HG03025 (cell line): ENCODE measurements around the gene DIP2C.
"Not testable (repeated sequence)": the region's sequence is repeated elsewhere in the genome, so short reads cannot be mapped to it uniquely, and the experiment has no call there.

Experiments
- ATAC-seq: cut with Tn5 transposase; IDR thresholded peaks from one replicate; pipeline ENCODE4 v1.9.1; 2021; ENCODE audit warnings: mild to moderate bottlenecking, moderate library complexity; ENCODE audit not compliant: unreplicated experiment, low FRiP score

Gene DIP2C

GRCh38 chr10:697097-697875, 7.8 kb upstream of the DIP2C start:
- no peak for ATAC-seq

GRCh38 chr10:695396-695795, 5.9 kb upstream of the DIP2C start:
- ATAC-seq: no peak

DNA sequence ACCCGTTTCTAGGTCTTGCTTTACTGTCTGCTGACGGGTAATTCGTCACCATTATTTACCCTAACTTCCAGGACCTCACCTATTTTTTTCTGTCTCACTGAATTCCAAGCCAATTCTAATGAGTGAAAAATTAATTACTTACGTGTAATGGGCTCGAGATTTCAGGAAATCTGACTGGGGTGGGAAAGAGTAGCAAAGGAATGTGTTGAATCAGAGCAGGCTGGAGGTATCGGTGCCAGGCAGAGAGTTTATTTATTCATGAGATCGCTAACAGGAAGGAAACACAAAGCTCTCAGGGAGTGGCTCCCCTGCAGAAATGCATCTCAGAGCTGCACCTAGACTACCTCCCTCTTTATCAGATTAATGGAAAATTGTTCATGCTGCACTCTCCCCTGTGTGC, 4.0 kb upstream of the DIP2C start:
- ATAC-seq: no peak

- no peak for ATAC-seq
Measured at GRCh38 chr10:692682-693351, 3.3 kb upstream of the DIP2C start.

DNA sequence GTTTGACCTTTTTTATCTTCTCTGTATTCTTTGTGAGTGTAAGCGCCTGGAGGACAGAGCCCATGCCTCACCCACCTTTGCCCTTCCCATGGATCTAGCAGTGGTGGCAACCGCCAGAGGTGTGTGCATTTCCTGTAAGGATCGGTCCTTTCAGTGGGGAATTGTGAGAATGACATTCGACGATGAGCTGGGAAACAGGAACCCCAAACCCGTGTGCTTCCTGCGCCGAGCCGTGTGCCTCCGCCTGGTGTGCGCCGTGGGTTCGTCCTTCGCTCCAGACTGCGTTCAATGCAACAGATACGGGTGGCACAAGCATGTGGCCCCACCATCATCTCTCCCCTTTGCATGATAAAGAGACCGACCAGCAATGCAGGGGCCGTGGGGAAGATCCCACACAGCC, 1.7 kb upstream of the DIP2C start:
- no peak for ATAC-seq

GRCh38 chr10:690372-691161, 1.1 kb upstream of the DIP2C start:
- no peak for ATAC-seq

DNA sequence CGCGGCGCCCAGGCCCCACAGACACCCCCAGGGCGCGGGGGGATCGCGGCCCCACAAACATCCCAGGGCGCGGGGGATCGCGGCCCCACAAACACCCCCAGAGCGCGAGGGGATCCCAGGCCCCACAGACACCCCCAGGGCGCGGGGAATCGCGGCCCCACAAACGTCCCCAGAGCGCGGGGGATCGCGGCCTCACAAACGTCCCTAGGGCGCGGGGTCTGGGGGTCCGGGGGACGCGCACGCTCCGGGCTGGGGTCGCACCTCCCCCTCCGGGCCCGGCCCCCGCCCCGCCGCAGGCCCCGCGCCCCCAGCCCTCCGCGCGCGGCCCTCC, 382 bp downstream of the DIP2C start:
- ATAC-seq: no peak

- no peak for ATAC-seq
Measured at GRCh38 chr10:688312-689120, 952 bp downstream of the DIP2C start.

- ATAC-seq: no peak
Measured at GRCh38 chr10:687583-688311, 1.7 kb downstream of the DIP2C start.

- no peak for ATAC-seq
Measured at GRCh38 chr10:686155-686931, 3.1 kb downstream of the DIP2C start.

- no peak for ATAC-seq
Measured at GRCh38 chr10:685613-686012, 3.9 kb downstream of the DIP2C start.

DNA sequence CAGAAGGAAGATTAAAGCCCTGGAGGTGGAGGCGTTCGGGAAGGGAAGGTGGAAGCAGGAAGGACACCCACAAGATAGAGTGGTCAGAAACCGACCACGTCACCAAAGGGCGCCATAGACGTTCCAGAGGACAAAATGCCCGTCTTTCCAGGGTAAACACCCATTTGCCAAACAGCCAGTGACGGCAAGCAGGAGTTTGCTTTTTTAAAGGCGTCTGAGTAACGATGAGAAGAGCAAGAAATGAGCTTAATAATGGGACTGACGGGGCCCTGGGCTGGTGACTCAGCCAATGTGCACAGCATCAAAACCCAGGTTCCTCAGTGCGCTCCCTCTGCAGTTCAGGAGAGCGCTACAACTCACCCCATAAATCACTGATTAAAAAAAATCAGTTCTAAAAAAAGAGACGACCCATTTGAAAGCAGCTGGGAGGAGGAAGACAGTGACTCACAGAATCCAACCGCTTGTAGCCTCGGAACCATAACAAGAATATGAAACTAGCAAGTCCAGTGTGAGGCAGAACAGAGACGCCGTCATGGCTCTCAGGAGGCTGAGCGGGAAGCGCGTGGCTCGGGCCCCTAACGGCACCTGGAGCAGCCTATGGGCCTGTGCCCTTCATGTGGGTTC, 5.9 kb downstream of the DIP2C start:
- no peak for ATAC-seq

- no peak for ATAC-seq
Measured at GRCh38 chr10:682931-683447, 6.5 kb downstream of the DIP2C start.

DNA sequence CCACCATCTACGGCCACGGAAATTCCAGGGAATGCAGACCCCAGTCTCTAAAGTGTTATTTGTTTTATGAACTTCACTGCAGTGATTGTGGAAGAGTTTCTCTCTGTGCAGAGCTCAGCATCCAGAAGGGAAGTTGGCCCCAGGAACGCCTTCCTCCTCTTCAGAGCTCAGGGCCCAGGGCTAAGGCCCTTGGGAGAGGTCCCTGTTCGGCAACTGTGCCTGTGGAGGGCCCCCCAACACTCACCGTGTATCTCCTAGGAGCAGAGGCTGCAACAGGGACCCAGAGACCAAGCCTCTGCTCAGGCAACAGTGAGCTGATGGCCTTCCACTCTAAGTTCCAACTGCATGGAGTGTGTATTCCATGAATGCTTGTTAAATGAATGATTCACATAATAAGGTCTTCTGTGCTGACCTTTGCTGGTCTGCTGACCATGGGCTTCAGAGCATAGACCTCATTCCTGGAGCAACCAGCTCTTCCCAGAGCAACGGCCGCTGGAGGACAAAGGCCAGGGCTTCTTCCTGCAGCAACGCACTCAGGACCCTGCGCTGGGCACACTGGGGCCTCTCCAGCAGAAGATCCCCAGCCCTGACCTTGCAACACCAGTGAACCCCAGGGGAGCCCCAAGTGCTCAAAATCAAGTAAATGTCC, 7.7 kb downstream of the DIP2C start:
- no peak for ATAC-seq

DNA sequence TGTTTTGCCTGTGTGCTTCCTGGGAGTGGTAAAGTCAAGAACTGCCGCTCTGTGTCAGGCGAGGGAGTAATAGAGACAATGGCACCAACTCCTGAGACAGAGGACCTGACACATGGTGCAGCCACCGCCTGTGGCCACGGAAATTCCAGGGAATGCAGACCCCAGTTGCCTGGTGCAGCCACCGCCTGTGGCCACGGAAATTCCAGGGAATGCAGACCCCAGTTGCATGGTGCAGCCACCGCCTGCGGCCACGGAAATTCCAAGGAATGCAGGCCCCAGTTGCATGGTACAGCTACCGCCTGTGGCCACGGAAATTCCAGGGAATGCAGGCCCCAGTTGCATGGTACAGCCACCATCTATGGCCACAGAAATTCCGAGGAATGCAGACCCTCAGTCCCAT, 8.7 kb downstream of the DIP2C start:
- ATAC-seq: no peak

- ATAC-seq: no peak
Measured at GRCh38 chr10:680146-680545, 9.3 kb downstream of the DIP2C start.

DNA sequence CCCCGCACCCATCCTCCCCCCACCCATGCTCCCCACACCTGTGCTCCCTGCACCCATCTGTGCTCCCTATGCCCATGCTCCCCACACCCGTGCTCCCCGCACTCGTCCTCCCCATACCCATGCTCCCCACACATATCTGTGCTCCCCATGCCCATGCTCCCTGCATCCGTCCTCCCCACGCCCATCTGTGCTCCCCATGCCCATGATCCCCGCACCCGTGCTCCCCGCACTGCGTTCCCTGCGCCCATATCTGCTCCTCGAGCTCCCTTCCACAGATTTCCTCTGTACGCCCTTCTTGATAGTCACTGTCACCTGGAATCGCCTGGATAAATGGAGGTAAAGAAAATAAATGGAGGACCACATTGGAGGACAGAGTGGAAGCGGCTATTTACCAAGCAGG, 9.9 kb downstream of the DIP2C start:
- ATAC-seq: no peak

- ATAC-seq: not testable (repeated sequence)
Measured at GRCh38 chr10:678662-679005, 10.8 kb downstream of the DIP2C start.
